ENCODE results near the gene POLA1.

POLA1 gene

GRCh38 chrX:25010784-25011588 is 317.3 kb downstream of the POLA1 start:
- no peak for DNase-seq (ENCODE audit: low read depth in 2 of 2)

GRCh38 chrX:25011589-25012432 is 318.1 kb downstream of the POLA1 start:
- DNase-seq (ENCODE audit: low read depth in 2 of 2): no peak

- no peak for DNase-seq (ENCODE audit: low read depth in 2 of 2)
Measured at GRCh38 chrX:25012433-25012735, 318.7 kb downstream of the POLA1 start.

- no peak for DNase-seq (ENCODE audit: low read depth in 2 of 2)
Measured at GRCh38 chrX:25012793-25013631, 319.3 kb downstream of the POLA1 start.

- DNase-seq (ENCODE audit: low read depth in 2 of 2): no peak
Measured at GRCh38 chrX:25013632-25014365, 320.1 kb downstream of the POLA1 start.

GRCh38 chrX:25014366-25014838 is 320.7 kb downstream of the POLA1 start:
- no peak for DNase-seq (ENCODE audit: low read depth in 2 of 2)

GRCh38 chrX:25015486-25016360 is 322.0 kb downstream of the POLA1 start, which contains the start of gene ARX:
Gene ARX, minus strand, starts transcription at chrX:25015965. Its CDS starts 228 bp downstream, at chrX:25015737.
- no peak for DNase-seq (ENCODE audit: low read depth in 2 of 2)

- no peak for DNase-seq (ENCODE audit: low read depth in 2 of 2)
Measured at GRCh38 chrX:25016361-25016671, 322.6 kb downstream of the POLA1 start.

GRCh38 chrX:25016938-25017598 is 323.4 kb downstream of the POLA1 start:
- no peak for DNase-seq (ENCODE audit: low read depth in 2 of 2)

- DNase-seq (ENCODE audit: low read depth in 2 of 2): no peak
Measured at GRCh38 chrX:25017667-25018247, 324.0 kb downstream of the POLA1 start.

GRCh38 chrX:25018682-25019081 is 325.0 kb downstream of the POLA1 start:
- DNase-seq (ENCODE audit: low read depth in 2 of 2): no peak

- no peak for DNase-seq (ENCODE audit: low read depth in 2 of 2)
Measured at GRCh38 chrX:25019707-25020390, 326.1 kb downstream of the POLA1 start.

- DNase-seq (ENCODE audit: low read depth in 2 of 2): no peak
Measured at GRCh38 chrX:25020391-25020904, 326.7 kb downstream of the POLA1 start.

- DNase-seq (ENCODE audit: low read depth in 2 of 2): no peak
Measured at GRCh38 chrX:25020905-25021449, 327.3 kb downstream of the POLA1 start.

- DNase-seq (ENCODE audit: low read depth in 2 of 2): no peak
Measured at GRCh38 chrX:25022499-25023325, 329.0 kb downstream of the POLA1 start.

GRCh38 chrX:25023908-25024307 is 330.2 kb downstream of the POLA1 start:
- DNase-seq (ENCODE audit: low read depth in 2 of 2): no peak

GRCh38 chrX:25025615-25026014 is 331.9 kb downstream of the POLA1 start:
- no peak for DNase-seq (ENCODE audit: low read depth in 2 of 2)

All from stimulated activated CD8-positive, alpha-beta memory T cell treated with anti-CD3 and anti-CD28 coated beads, Interleukin-7, amount 100 ng/mL, for 4 hours (primary cell).